HepG2 (cell line): ENCODE measurements around the gene DDRGK1. TPM values are rescaled to one million over a fixed set of nuclear protein-coding genes. Genes with fewer than 3 reads are reported as not detected.

Experiments
- ARNT2 ChIP-seq: sonication (generic); formaldehyde crosslinking; IDR thresholded peaks from 2 replicates; pipeline ENCODE4 v1.8.0; 2022; ENCODE audit warnings: mild to moderate bottlenecking, low read depth, missing genetic modification reagents, moderate library complexity
- ATAD3A ChIP-seq: sonication (generic); formaldehyde crosslinking; IDR thresholded peaks from 2 replicates; pipeline ENCODE4 v1.4.0; 2020; ENCODE audit warnings: missing genetic modification reagents
- KIAA2018 ChIP-seq: sonication (generic); formaldehyde crosslinking; IDR thresholded peaks from 2 replicates; pipeline ENCODE4 v1.5.0; 2020; ENCODE audit warnings: mild to moderate bottlenecking, missing genetic modification reagents, borderline replicate concordance
- NR1H2 ChIP-seq: sonication (generic); formaldehyde crosslinking; IDR thresholded peaks from 2 replicates; pipeline ENCODE4 v1.8.1; 2022; ENCODE audit warnings: low read depth, missing genetic modification reagents, borderline replicate concordance
- RBM39 ChIP-seq: fragments of 200-400 bp; formaldehyde crosslinking; IDR thresholded peaks from one replicate; pipeline ENCODE4 v1.6.1; 2018; ENCODE audit warnings: antibody characterized with exemption, mild to moderate bottlenecking, low read depth, low read length; ENCODE audit not compliant: poor library complexity, severe bottlenecking
- ZMYM3 ChIP-seq: sonication (generic); formaldehyde crosslinking; IDR thresholded peaks from 2 replicates; pipeline ENCODE4 v1.5.1; 2020; ENCODE audit warnings: mild to moderate bottlenecking, missing genetic modification reagents
- ZNF318 ChIP-seq: sonication (generic); formaldehyde crosslinking; IDR thresholded peaks from 2 replicates; pipeline ENCODE4 v1.4.0; 2020; ENCODE audit warnings: mild to moderate bottlenecking, missing genetic modification reagents
- ZNF331 ChIP-seq: sonication (generic); formaldehyde crosslinking; IDR thresholded peaks from 2 replicates; pipeline ENCODE4 v1.4.0; 2020; ENCODE audit warnings: missing genetic modification reagents
- ZNF350 ChIP-seq: sonication (generic); formaldehyde crosslinking; IDR thresholded peaks from 2 replicates; pipeline ENCODE4 v1.4.0; 2020; ENCODE audit warnings: mild to moderate bottlenecking, low read depth, missing genetic modification reagents, borderline replicate concordance
- ZNF546 ChIP-seq: sonication (generic); formaldehyde crosslinking; conservative IDR thresholded peaks from 2 replicates; pipeline ENCODE4 v1.8.1; 2023; ENCODE audit warnings: mild to moderate bottlenecking, missing genetic modification reagents
- ZNF652 ChIP-seq: IDR thresholded peaks from 2 replicates; pipeline ENCODE4 v1.6.1; 2016; ENCODE audit warnings: low read depth, borderline replicate concordance
- ZNF781 ChIP-seq: sonication (generic); formaldehyde crosslinking; IDR thresholded peaks from 2 replicates; pipeline ENCODE4 v1.5.1; 2020; ENCODE audit warnings: borderline replicate concordance, mild to moderate bottlenecking, missing genetic modification reagents; ENCODE audit errors: not compliant biosample characterization
- ZNF782 ChIP-seq: sonication (generic); formaldehyde crosslinking; IDR thresholded peaks from 2 replicates; pipeline ENCODE4 v1.4.0; 2020; ENCODE audit warnings: missing genetic modification reagents, mild to moderate bottlenecking, borderline replicate concordance
- polyA plus RNA-seq, 8 experiments: library from polyadenylated mRNA; depleted of rRNA in 3 of 8; stranded (reverse) in 7 of 8; unstranded in 1 of 8; fragments of >200 nt; fragmentation: Illumina TruSeq in 4 of 8; extraction: Trizol in 4 of 8; gene quantifications; 2 replicates each; pipeline versions ENCODE4 v1.2.1 to v1.2.3, GENCODE V29; 2011 to 2016; ENCODE audit warnings: low read depth in 4 of 8, missing spikeins in 1 of 8, mixed read lengths in 1 of 8; ENCODE audit not compliant: insufficient read depth in 1 of 8
- total RNA-seq, 5 experiments: library from RNA; depleted of rRNA; stranded (reverse); fragments of >200 nt; fragmentation: Illumina TruSeq; extraction: Trizol; gene quantifications; 2 replicates each; pipeline ENCODE4 v1.2.3, GENCODE V29; 2016; ENCODE audit warnings: low read depth in 1 of 5

The DDRGK1 gene
- total and polyA plus RNA-seq, 2 of the 13 experiments (the other 11 are each of a cell fraction or from before 2014, with no cell fraction given) = 96.7 to 149 TPM

- TF ChIP-seq ZNF318 (CRISPR knock-in tag) = no peak
- no peak; the same call in 1 of the 2 replicates for TF ChIP-seq ZNF652
- no peak for TF ChIP-seq ATAD3A (CRISPR knock-in tag)
- TF ChIP-seq ZNF782 (CRISPR knock-in tag) = no peak
- TF ChIP-seq ZMYM3 (CRISPR knock-in tag) = peak; percentile 82; the same call in 1 of the 2 replicates
- TF ChIP-seq ZNF350 = peak; percentile 61; the same call in 1 of the 2 replicates
- TF ChIP-seq KIAA2018 = no peak
- TF ChIP-seq RBM39 = peak; percentile 27
- no peak for TF ChIP-seq ARNT2 (CRISPR knock-in tag)
- TF ChIP-seq ZNF546 (CRISPR knock-in tag) = no peak
- TF ChIP-seq ZNF781 = no peak
- TF ChIP-seq NR1H2 (CRISPR knock-in tag) = no peak
- TF ChIP-seq ZNF331 (CRISPR knock-in tag) = peak; percentile 73; the same call in 1 of the 2 replicates
Measured at GRCh38 chr20:3250091-3250504, 45.6 kb upstream of the DDRGK1 start (continued).
